Dermis blood vessel endothelial cell (primary cell): Measurements from ENCODE around the gene TEX261. TPM values are rescaled to one million over a fixed set of nuclear protein-coding genes. Genes with fewer than 3 reads are reported as not detected.
"Not testable (repeated sequence)": the region's sequence is repeated elsewhere in the genome, so short reads cannot be mapped to it uniquely, and the experiment has no call there.

Experiments used
- DNase-seq: peaks from one replicate; pipeline ENCODE4 v3.0.0; 2010
- total RNA-seq: library from RNA; depleted of rRNA; stranded (reverse); fragments of >200 nt; gene quantifications from 2 replicates; pipeline ENCODE4 v1.2.3, GENCODE V29; 2014

TEX261 gene
- 38.8 and 64.5 TPM in 2 replicates for total RNA-seq

GRCh38 chr2:70994699-70995425 lies at the start of gene TEX261:
Gene TEX261, minus strand, starts transcription at chr2:70994873. Its CDS starts 116 bp downstream, at chr2:70994757.
- DNase-seq, result peak; percentile 91

GRCh38 chr2:71043531-71044407 lies 49.1 kb upstream of the TEX261 start:
- DNase-seq, result no peak

GRCh38 chr2:71042287-71042686 lies 47.6 kb upstream of the TEX261 start:
- no peak for DNase-seq

- DNase-seq, result not testable (repeated sequence)
Measured at GRCh38 chr2:71036296-71036695, 41.6 kb upstream of the TEX261 start.

GRCh38 chr2:71023553-71024243 lies 29.0 kb upstream of the TEX261 start:
- DNase-seq, result not testable (repeated sequence)

GRCh38 chr2:71021394-71021793 lies 26.7 kb upstream of the TEX261 start:
- DNase-seq, result not testable (repeated sequence)

GRCh38 chr2:71019989-71020388 lies 25.3 kb upstream of the TEX261 start:
- not testable (repeated sequence) for DNase-seq

- no peak for DNase-seq
Measured at GRCh38 chr2:71018625-71019024, 24.0 kb upstream of the TEX261 start.

GRCh38 chr2:71011786-71012185 lies 17.1 kb upstream of the TEX261 start:
- not testable (repeated sequence) for DNase-seq

GRCh38 chr2:71008342-71008741 lies 13.7 kb upstream of the TEX261 start:
- DNase-seq, result no peak

GRCh38 chr2:71006955-71007799 lies 12.5 kb upstream of the TEX261 start:
- DNase-seq, result no peak

GRCh38 chr2:71006323-71006722 lies 11.7 kb upstream of the TEX261 start:
- no peak for DNase-seq

GRCh38 chr2:71005271-71006202 lies 10.9 kb upstream of the TEX261 start:
- DNase-seq, result no peak

GRCh38 chr2:71004857-71005256 lies 10.2 kb upstream of the TEX261 start:
- no peak for DNase-seq

GRCh38 chr2:71003966-71004755 lies 9.5 kb upstream of the TEX261 start:
- no peak for DNase-seq

- DNase-seq, result no peak
Measured at GRCh38 chr2:71003396-71003795, 8.7 kb upstream of the TEX261 start.

- DNase-seq, result no peak
Measured at GRCh38 chr2:71001981-71002570, 7.4 kb upstream of the TEX261 start.

- DNase-seq, result no peak
Measured at GRCh38 chr2:71001592-71001927, 6.9 kb upstream of the TEX261 start.

GRCh38 chr2:71000780-71001591 lies 6.3 kb upstream of the TEX261 start:
- peak; percentile 78 for DNase-seq
